Keratinocyte (primary cell): ENCODE measurements around the gene STOM. TPM values are rescaled to one million over a fixed set of nuclear protein-coding genes. Genes with fewer than 3 reads are reported as not detected.

Experiments
- DNase-seq: peaks from one replicate; pipeline ENCODE4 v3.0.0-alpha.2; 2011; ENCODE audit warnings: low read depth, missing footprints, low spot score
- FAIRE-seq: peaks from 2 replicates; lab custom pipeline; 2011; peaks lifted over from hg19 to GRCh38; lab: Jason Lieb, UNC
- H2AFZ ChIP-seq: 2 replicates; pipeline ENCODE4 v1.6.0; 2012; ENCODE audit warnings: low read length, control low read depth, inconsistent platforms; ENCODE audit not compliant: control insufficient read depth
- H3K27ac ChIP-seq: 2 replicates; pipeline ENCODE4 v1.5.1; 2011; ENCODE audit warnings: low read length; ENCODE audit not compliant: control insufficient read depth, insufficient read depth
- H3K27me3 ChIP-seq: 3 replicates; pipeline ENCODE4 v1.6.0; 2011; ENCODE audit warnings: low read length; ENCODE audit not compliant: control insufficient read depth, insufficient read depth; ENCODE audit errors: extremely low read depth
- H3K36me3 ChIP-seq, 2 experiments: 2 replicates in 1 of 2; 3 replicates in 1 of 2; pipeline ENCODE4 v1.5.1; 2011; ENCODE audit warnings: low read length in 2 of 2, mild to moderate bottlenecking in 1 of 2; ENCODE audit not compliant: control insufficient read depth in 2 of 2, insufficient read depth in 2 of 2; ENCODE audit errors: extremely low read depth in 1 of 2
- H3K4me1 ChIP-seq: 3 replicates; pipeline ENCODE4 v1.5.1; 2011; ENCODE audit warnings: low read length; ENCODE audit not compliant: control insufficient read depth, insufficient read depth; ENCODE audit errors: extremely low read depth
- H3K4me2 ChIP-seq: 3 replicates; pipeline ENCODE4 v1.6.0; 2011; ENCODE audit warnings: low read depth, low read length; ENCODE audit not compliant: control insufficient read depth, insufficient read depth; ENCODE audit errors: extremely low read depth
- H3K4me3 ChIP-seq, 3 experiments: fragments of 200-600 bp in 1 of 3; sonication (generic) in 1 of 3; 2 replicates in 2 of 3; 3 replicates in 1 of 3; pipeline ENCODE4 v1.5.1; 2011 to 2016; ENCODE audit warnings: low read length in 3 of 3, mild to moderate bottlenecking in 3 of 3, control low read depth in 2 of 3, inconsistent platforms in 1 of 3, low read depth in 1 of 3, mixed read lengths in 1 of 3, mixed run types in 1 of 3, moderate library complexity in 1 of 3; ENCODE audit not compliant: control insufficient read depth in 2 of 3, insufficient read depth in 2 of 3; ENCODE audit errors: extremely low read depth in 1 of 3
- H3K79me2 ChIP-seq: 2 replicates; pipeline ENCODE4 v1.6.0; 2012; ENCODE audit warnings: low read length; ENCODE audit not compliant: control insufficient read depth, insufficient read depth
- H3K9ac ChIP-seq: 3 replicates; pipeline ENCODE4 v1.6.0; 2011; ENCODE audit warnings: low read length; ENCODE audit not compliant: control insufficient read depth, insufficient read depth; ENCODE audit errors: extremely low read depth
- H3K9me1 ChIP-seq: 3 replicates; pipeline ENCODE4 v1.6.0; 2011; ENCODE audit warnings: low read length; ENCODE audit not compliant: control insufficient read depth, insufficient read depth; ENCODE audit errors: extremely low read depth
- H3K9me3 ChIP-seq: 2 replicates; pipeline ENCODE4 v1.5.1; 2012; ENCODE audit warnings: low read depth, low read length; ENCODE audit not compliant: control insufficient read depth
- H4K20me1 ChIP-seq: 3 replicates; pipeline ENCODE4 v1.6.0; 2011; ENCODE audit warnings: low read length; ENCODE audit not compliant: control insufficient read depth, insufficient read depth; ENCODE audit errors: extremely low read depth
- CTCF ChIP-seq, 3 experiments: IDR thresholded peaks in 1 of 3; conservative IDR thresholded peaks in 1 of 3; optimal IDR thresholded peaks in 1 of 3; 2 replicates in 2 of 3; 3 replicates in 1 of 3; pipeline versions ENCODE3 to v1.5.1; 2011; ENCODE audit warnings: low read length in 3 of 3, mild to moderate bottlenecking in 3 of 3, moderate library complexity in 2 of 3, control low read depth in 1 of 3, inconsistent platforms in 1 of 3; ENCODE audit not compliant: insufficient read depth in 2 of 3; ENCODE audit errors: extremely low read depth in 1 of 3
- EZH2 ChIP-seq: IDR thresholded peaks from one replicate; pipeline ENCODE4 v1.6.1; 2012; ENCODE audit warnings: inconsistent platforms, mild to moderate bottlenecking, low read length, moderate library complexity
- dilution Hi-C: fragments of 300-500 bp; cut with MboI; formaldehyde crosslinking; loops from one replicate; pipeline ENCODE4 v1.7.0; 2020; ENCODE audit warnings: low sequenced_read_pairs; ENCODE audit not compliant: extremely low pct_ligation_motif_present
- polyA plus RNA-seq, 5 experiments: library from polyadenylated mRNA; depleted of rRNA in 3 of 5; stranded (reverse) in 3 of 5; stranded (forward) in 1 of 5; unstranded in 1 of 5; fragments of >200 nt; gene quantifications; 1 replicate in 1 of 5; 2 replicates in 3 of 5; 3 replicates in 1 of 5; pipeline versions ENCODE4 v1.2.1 to v1.2.3, GENCODE V29; 2011 to 2012; ENCODE audit warnings: missing spikeins in 2 of 5, low read depth in 1 of 5, low replicate concordance in 1 of 5

STOM gene
- polyA plus RNA-seq, 1 donor (not counting 4 experiments of a cell fraction or from before 2014, with no cell fraction given) = 121 TPM

GRCh38 chr9:121305269-121305994 is 64.6 kb downstream of the STOM start:
- no peaks in the 10 kb centered on the region for H3K9me3 ChIP-seq
- H3K9ac ChIP-seq = no peak overlapping the region
- H3K79me2 ChIP-seq = no peaks in the 10 kb centered on the region
- FAIRE-seq = no peak
- H4K20me1 ChIP-seq = no peaks in the 10 kb centered on the region
- no peaks in the 10 kb centered on the region for H3K4me1 ChIP-seq
- H3K4me3 ChIP-seq = no peak overlapping the region
- no peak overlapping the region for H2AFZ ChIP-seq
- no peak for DNase-seq
- no peak overlapping the region for H3K4me2 ChIP-seq
- peaks cover 11 to 47% of the 10 kb centered on the region in 2 experiments for H3K36me3 ChIP-seq
- H3K27me3 ChIP-seq = no peaks in the 10 kb centered on the region
- TF ChIP-seq EZH2 (no peak), CTCF (optimal IDR thresholded peaks at IDR 0.05 in 1 of 3, IDR thresholded peaks at IDR 0.05 in 1 of 3, conservative IDR thresholded peaks at IDR 0.05 in 1 of 3; ENCODE audit: extremely low read depth in 1 of 3, insufficient read depth in 2 of 3, low read length in 3 of 3) (no peak)
- H3K9me1 ChIP-seq = no peaks in the 10 kb centered on the region
- no peak overlapping the region for H3K27ac ChIP-seq
- dilution Hi-C loops = no loop called here

DNA sequence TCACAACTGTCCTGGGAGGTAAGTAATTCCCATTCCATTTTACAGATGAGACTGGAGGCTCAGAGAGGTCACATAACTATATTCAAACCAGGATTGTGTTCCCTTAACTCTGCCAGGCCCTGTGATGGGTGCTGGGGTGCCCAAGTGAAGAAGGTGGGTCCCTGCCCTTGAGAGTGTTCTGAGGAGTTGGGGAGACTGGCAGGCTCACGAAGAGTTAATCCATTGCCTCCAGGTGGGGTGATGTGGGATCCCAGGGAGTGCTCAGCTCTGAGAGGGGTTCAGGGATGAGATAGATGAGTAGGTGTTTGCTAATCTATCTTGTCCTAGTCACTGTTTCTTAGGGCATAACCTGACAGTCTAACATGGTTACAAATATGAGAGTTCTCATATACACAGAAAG is 65.3 kb downstream of the STOM start:
- Histone ChIP-seq H3K27me3 (no peaks in the 10 kb centered on the region), H3K4me3 (no peak overlapping the region), H3K36me3 (peaks cover 11 to 45% of the 10 kb centered on the region in 2 experiments), H4K20me1 (no peaks in the 10 kb centered on the region), H3K27ac (no peak overlapping the region), H3K4me1 (no peaks in the 10 kb centered on the region), H3K79me2 (no peaks in the 10 kb centered on the region), H3K9me1 (no peaks in the 10 kb centered on the region), H2AFZ (no peak overlapping the region), H3K4me2 (no peak overlapping the region), H3K9me3 (no peaks in the 10 kb centered on the region), H3K9ac (no peak overlapping the region)
- dilution Hi-C loops = no loop called here
- FAIRE-seq (no peak), DNase-seq (no peak)
- no peak for TF ChIP-seq EZH2
- TF ChIP-seq CTCF (optimal IDR thresholded peaks at IDR 0.05 in 1 of 3, IDR thresholded peaks at IDR 0.05 in 1 of 3, conservative IDR thresholded peaks at IDR 0.05 in 1 of 3; ENCODE audit: extremely low read depth in 1 of 3, insufficient read depth in 2 of 3, low read length in 3 of 3) = no peak
